ENCODE data around the gene RARA. TPM values are rescaled to one million over a fixed set of nuclear protein-coding genes. Genes with fewer than 3 reads are reported as not detected.

Gene RARA
- total RNA-seq, 1 donor from 2014 or later = 38.8 TPM

DNA sequence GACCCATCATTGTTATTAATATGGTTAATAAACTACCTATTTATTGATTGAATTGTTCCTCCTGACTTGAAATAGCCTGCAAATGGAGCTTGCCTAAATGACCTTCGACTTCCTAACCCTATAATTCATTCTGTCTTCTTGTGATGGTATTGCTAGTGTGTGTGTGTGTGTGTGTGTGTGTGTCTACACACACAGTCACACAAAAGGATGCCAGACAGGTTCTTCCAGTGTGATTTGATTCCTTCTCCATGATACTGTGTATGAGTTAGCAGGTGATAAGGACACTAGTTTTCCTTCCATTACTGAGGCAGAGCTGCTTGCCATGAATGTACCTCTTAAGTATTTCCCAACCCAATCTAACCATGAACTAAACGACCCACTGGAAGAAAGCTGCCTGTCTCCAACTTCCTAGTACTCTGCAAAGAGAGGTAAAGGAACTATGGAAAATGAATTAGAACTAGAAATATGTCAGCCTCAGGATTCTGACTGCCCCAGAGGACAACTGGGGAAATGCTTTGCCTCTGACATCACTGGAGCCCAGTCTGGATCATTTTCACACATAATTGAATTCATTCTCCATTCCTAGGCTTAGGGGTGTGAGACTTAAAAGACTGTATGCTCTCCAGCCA is 24.8 kb upstream of the RARA start:
- H3K4me1 Mint-ChIP-seq (ENCODE audit: low read depth, unreplicated experiment) = peaks cover 28% of the 10 kb centered on the region
- H3K27ac ChIP-seq (ENCODE audit: low read depth, low read length) = peak overlapping the region; percentile 93
- peaks cover 20% of the 10 kb centered on the region for H3K36me3 Mint-ChIP-seq (ENCODE audit: low read depth, unreplicated experiment)
- H3K4me2 ChIP-seq (ENCODE audit: low read length) = peak overlapping the region; percentile 84
- peak; percentile 94 for DNase-seq (ENCODE audit: low read depth)
- peaks cover 3% of the 10 kb centered on the region for H3K36me3 ChIP-seq (ENCODE audit: insufficient read depth, low read length)
- H3K4me1 ChIP-seq (ENCODE audit: insufficient read depth, low read length) = peaks cover 30% of the 10 kb centered on the region
- no peaks in the 10 kb centered on the region for H3K9me3 Mint-ChIP-seq (ENCODE audit: unreplicated experiment)
- H3K4me3 ChIP-seq (ENCODE audit: insufficient read depth, low read depth, low read length) = peak overlapping the region; percentile 52
- peak overlapping the region; percentile 79 for H3K9ac ChIP-seq (ENCODE audit: low read length)
- peak overlapping the region; percentile 79 for H3K27ac Mint-ChIP-seq (ENCODE audit: unreplicated experiment)
- no peaks in the 10 kb centered on the region for H3K9me3 ChIP-seq (ENCODE audit: insufficient read depth, low read depth, low read length)
- no peak overlapping the region for H3K4me3 Mint-ChIP-seq (ENCODE audit: unreplicated experiment)
- no peak for FAIRE-seq
- H3K79me2 ChIP-seq (ENCODE audit: insufficient read depth, low read length) = peaks cover 7% of the 10 kb centered on the region
- H3K27me3 ChIP-seq (ENCODE audit: insufficient read depth, low read length) = no peaks in the 10 kb centered on the region
- TF ChIP-seq EZH2 (IDR thresholded peaks at IDR 0.05; ENCODE audit: insufficient read depth, low read length) = no peak
- TF ChIP-seq, protein P1, sequence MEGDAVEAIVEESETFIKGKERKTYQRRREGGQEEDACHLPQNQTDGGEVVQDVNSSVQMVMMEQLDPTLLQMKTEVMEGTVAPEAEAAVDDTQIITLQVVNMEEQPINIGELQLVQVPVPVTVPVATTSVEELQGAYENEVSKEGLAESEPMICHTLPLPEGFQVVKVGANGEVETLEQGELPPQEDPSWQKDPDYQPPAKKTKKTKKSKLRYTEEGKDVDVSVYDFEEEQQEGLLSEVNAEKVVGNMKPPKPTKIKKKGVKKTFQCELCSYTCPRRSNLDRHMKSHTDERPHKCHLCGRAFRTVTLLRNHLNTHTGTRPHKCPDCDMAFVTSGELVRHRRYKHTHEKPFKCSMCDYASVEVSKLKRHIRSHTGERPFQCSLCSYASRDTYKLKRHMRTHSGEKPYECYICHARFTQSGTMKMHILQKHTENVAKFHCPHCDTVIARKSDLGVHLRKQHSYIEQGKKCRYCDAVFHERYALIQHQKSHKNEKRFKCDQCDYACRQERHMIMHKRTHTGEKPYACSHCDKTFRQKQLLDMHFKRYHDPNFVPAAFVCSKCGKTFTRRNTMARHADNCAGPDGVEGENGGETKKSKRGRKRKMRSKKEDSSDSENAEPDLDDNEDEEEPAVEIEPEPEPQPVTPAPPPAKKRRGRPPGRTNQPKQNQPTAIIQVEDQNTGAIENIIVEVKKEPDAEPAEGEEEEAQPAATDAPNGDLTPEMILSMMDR (IDR thresholded peaks at IDR 0.05; ENCODE audit: insufficient read depth, low read depth, low read length) = peak; percentile 47
- H2AFZ ChIP-seq (ENCODE audit: low read depth, low read length) = no peak overlapping the region
- H3K27me3 Mint-ChIP-seq (ENCODE audit: low read depth, unreplicated experiment) = no peaks in the 10 kb centered on the region
- H4K20me1 ChIP-seq (ENCODE audit: insufficient read depth, low read length) = no peaks in the 10 kb centered on the region

DNA sequence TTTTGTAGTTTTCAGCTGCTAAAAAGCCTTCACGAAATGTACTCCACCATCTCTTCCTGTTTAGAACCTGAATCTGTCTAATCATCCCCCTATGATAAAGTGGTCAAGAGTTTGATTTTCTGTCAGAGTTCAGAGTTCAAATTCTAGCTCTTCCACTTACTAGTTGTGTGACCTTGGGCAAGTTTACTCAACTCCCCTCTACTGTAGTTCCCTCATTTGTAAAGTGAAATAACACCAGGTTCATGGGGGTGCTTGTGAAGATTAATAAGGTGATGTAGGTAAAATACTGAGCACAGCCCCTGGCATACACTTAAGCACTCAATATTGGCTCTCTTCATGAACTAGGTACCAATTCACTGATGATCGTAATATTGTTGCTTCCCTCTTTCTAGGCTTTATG is 22.5 kb upstream of the RARA start:
- DNase-seq (ENCODE audit: low read depth) (no peak), FAIRE-seq (no peak)
- Histone ChIP-seq H3K79me2 (ENCODE audit: insufficient read depth, low read length) (peaks cover 12% of the 10 kb centered on the region), H3K27me3 (ENCODE audit: insufficient read depth, low read length) (no peaks in the 10 kb centered on the region), H4K20me1 (ENCODE audit: insufficient read depth, low read length) (no peaks in the 10 kb centered on the region), H3K4me2 (ENCODE audit: low read length) (no peak overlapping the region), H3K9ac (ENCODE audit: low read length) (no peak overlapping the region), H3K4me1 (ENCODE audit: insufficient read depth, low read length) (peaks cover 30% of the 10 kb centered on the region), H3K27ac (ENCODE audit: low read depth, low read length) (no peak overlapping the region), H3K36me3 (ENCODE audit: insufficient read depth, low read length) (peaks cover 4% of the 10 kb centered on the region), H2AFZ (ENCODE audit: low read depth, low read length) (no peak overlapping the region), H3K4me3 (ENCODE audit: insufficient read depth, low read depth, low read length) (no peak overlapping the region), H3K9me3 (ENCODE audit: insufficient read depth, low read depth, low read length) (no peaks in the 10 kb centered on the region)
- H3K4me1 Mint-ChIP-seq (ENCODE audit: low read depth, unreplicated experiment) = peaks cover 38% of the 10 kb centered on the region
- H3K27me3 Mint-ChIP-seq (ENCODE audit: low read depth, unreplicated experiment) = no peaks in the 10 kb centered on the region
- H3K36me3 Mint-ChIP-seq (ENCODE audit: low read depth, unreplicated experiment) = peaks cover 9% of the 10 kb centered on the region
- H3K4me3 Mint-ChIP-seq (ENCODE audit: unreplicated experiment) = no peak overlapping the region
- no peaks in the 10 kb centered on the region for H3K9me3 Mint-ChIP-seq (ENCODE audit: unreplicated experiment)
- no peak for TF ChIP-seq EZH2 (IDR thresholded peaks at IDR 0.05; ENCODE audit: insufficient read depth, low read length)
- TF ChIP-seq, protein P1 (IDR thresholded peaks at IDR 0.05; ENCODE audit: insufficient read depth, low read depth, low read length) = no peak
- no peak overlapping the region for H3K27ac Mint-ChIP-seq (ENCODE audit: unreplicated experiment)

DNA sequence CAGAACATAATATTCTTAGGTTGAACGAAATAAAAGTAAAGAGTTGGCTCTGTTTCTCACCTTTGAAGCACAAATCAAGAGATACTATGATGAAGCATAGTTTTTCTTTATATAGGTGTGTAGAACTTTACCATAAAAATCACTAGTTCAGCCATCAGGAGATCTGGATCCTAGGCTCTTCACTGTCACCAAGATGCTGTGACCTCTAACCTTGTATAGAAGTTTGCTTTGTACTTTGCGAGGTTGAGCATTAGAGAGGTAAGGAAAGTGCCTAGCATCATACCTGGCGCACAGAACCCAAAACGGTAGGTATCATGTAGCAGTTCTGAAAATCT is 21.9 kb upstream of the RARA start:
- no peak for DNase-seq (ENCODE audit: low read depth)
- TF ChIP-seq, protein P1 (IDR thresholded peaks at IDR 0.05; ENCODE audit: insufficient read depth, low read depth, low read length) = no peak
- TF ChIP-seq EZH2 (IDR thresholded peaks at IDR 0.05; ENCODE audit: insufficient read depth, low read length) = no peak
- peak overlapping the region; percentile 71 for H3K4me2 ChIP-seq (ENCODE audit: low read length)
- H3K36me3 Mint-ChIP-seq (ENCODE audit: low read depth, unreplicated experiment) = peaks cover 6% of the 10 kb centered on the region
- H3K4me1 Mint-ChIP-seq (ENCODE audit: low read depth, unreplicated experiment) = peaks cover 34% of the 10 kb centered on the region
- no peaks in the 10 kb centered on the region for H3K9me3 ChIP-seq (ENCODE audit: insufficient read depth, low read depth, low read length)
- H3K36me3 ChIP-seq (ENCODE audit: insufficient read depth, low read length) = peaks cover 5% of the 10 kb centered on the region
- no peak for FAIRE-seq
- H3K27me3 ChIP-seq (ENCODE audit: insufficient read depth, low read length) = no peaks in the 10 kb centered on the region
- H3K79me2 ChIP-seq (ENCODE audit: insufficient read depth, low read length) = peaks cover 12% of the 10 kb centered on the region
- H4K20me1 ChIP-seq (ENCODE audit: insufficient read depth, low read length) = no peaks in the 10 kb centered on the region
- no peaks in the 10 kb centered on the region for H3K9me3 Mint-ChIP-seq (ENCODE audit: unreplicated experiment)
- H3K4me3 Mint-ChIP-seq (ENCODE audit: unreplicated experiment) = peak overlapping the region; percentile 94
- no peaks in the 10 kb centered on the region for H3K27me3 Mint-ChIP-seq (ENCODE audit: low read depth, unreplicated experiment)
- H3K4me3 ChIP-seq (ENCODE audit: insufficient read depth, low read depth, low read length) = peak overlapping the region; percentile 20
- H2AFZ ChIP-seq (ENCODE audit: low read depth, low read length) = no peak overlapping the region
- H3K27ac ChIP-seq (ENCODE audit: low read depth, low read length) = no peak overlapping the region
- peaks cover 26% of the 10 kb centered on the region for H3K4me1 ChIP-seq (ENCODE audit: insufficient read depth, low read length)
- peak overlapping the region; percentile 20 for H3K9ac ChIP-seq (ENCODE audit: low read length)
- H3K27ac Mint-ChIP-seq (ENCODE audit: unreplicated experiment) = no peak overlapping the region
